PC-3 (cell line): ENCODE measurements around the gene OGT.

Source experiments
- CTCF ChIP-seq: fragments of 300-600 bp; sonication (generic); conservative IDR thresholded peaks from 2 replicates; pipeline ENCODE4 v1.5.1; 2017; ENCODE audit warnings: antibody characterized with exemption, low read depth, mild to moderate bottlenecking, low read length
- EZH2 ChIP-seq: fragments of 300-600 bp; sonication (generic); IDR thresholded peaks from one replicate; pipeline ENCODE4 v1.6.1; 2017; ENCODE audit warnings: antibody characterized with exemption, mild to moderate bottlenecking, low read length; ENCODE audit not compliant: unreplicated experiment
- EZH2phosphoT487 ChIP-seq: fragments of 300-600 bp; sonication (generic); IDR thresholded peaks from 2 replicates; pipeline ENCODE4 v1.6.1; 2018; ENCODE audit warnings: mild to moderate bottlenecking, antibody characterized with exemption, low read length, borderline replicate concordance

GRCh38 chrX:71586929-71587328 is 54.0 kb downstream of the OGT start:
- TF ChIP-seq CTCF (no peak), EZH2 (no peak), EZH2phosphoT487 (no peak)
